ENCODE measurements around the gene PLS1. TPM values are rescaled to one million over a fixed set of nuclear protein-coding genes. Genes with fewer than 3 reads are reported as not detected.
"Not testable (repeated sequence)": the region's sequence is repeated elsewhere in the genome, so short reads cannot be mapped to it uniquely, and the experiment has no call there.

PLS1 gene
- total RNA-seq, 1 experiment from 2014 or later = 6.4 TPM

- CTCF ChIA-PET = no interaction called here
- Histone ChIP-seq H3K4me1 (ENCODE audit: insufficient read depth, low read length, poor library complexity, severe bottlenecking) (no peaks in the 10 kb centered on the region), H3K9me3 (ENCODE audit: low read depth, low read length, poor library complexity, severe bottlenecking) (no peaks in the 10 kb centered on the region), H3K27ac (ENCODE audit: low read depth, low read length, poor library complexity, severe bottlenecking) (peak within 1 kb of the TSS; percentile 84), H3K4me3 (ENCODE audit: low read depth, low read length, poor library complexity, severe bottlenecking) (peak within 1 kb of the TSS; percentile 93), H3K27me3 (replicated peaks; ENCODE audit: insufficient read depth, low read depth, low read length, poor library complexity) (no peaks in the 10 kb centered on the region), H3K36me3 (ENCODE audit: insufficient read depth, low read length, poor library complexity, severe bottlenecking) (no peaks in the 10 kb centered on the region)
- POLR2A ChIA-PET (ENCODE audit: low non-redundant PET) = interaction anchor here (0.8 kb wide), 1 partner anchor 423 kb away, joined by 18 read pairs; the partner anchor contains the start of gene U2SURP
- DNase-seq (ENCODE audit: low spot score) = peak; percentile 98
- intact Hi-C loops (cut with micrococcal nuclease; ENCODE audit: unreplicated experiment) = loop anchor here (5.0 kb wide), 1 partner anchor 424 kb away; the partner anchor contains the start of gene U2SURP
- BruUV-seq (replicated peaks) = no TSS peak
- TF ChIP-seq EZH2 (IDR thresholded peaks at IDR 0.05; ENCODE audit: borderline replicate concordance, low read depth, low read length, poor library complexity, severe bottlenecking) = no peak
- no peak for TF ChIP-seq CTCF (conservative IDR thresholded peaks at IDR 0.05; ENCODE audit: low read depth, low read length)
These were observed 17.6 kb upstream of the PLS1 start, which contains the start of gene ATR for GRCh38 chr3:142578329-142579223. Gene ATR, minus strand, starts transcription at chr3:142578733. Its CDS starts 29 bp downstream, at chr3:142578704.

- Histone ChIP-seq H3K4me1 (ENCODE audit: insufficient read depth, low read length, poor library complexity, severe bottlenecking) (no peaks in the 10 kb centered on the region), H3K36me3 (ENCODE audit: insufficient read depth, low read length, poor library complexity, severe bottlenecking) (no peaks in the 10 kb centered on the region), H3K4me3 (ENCODE audit: low read depth, low read length, poor library complexity, severe bottlenecking) (no peak overlapping the region), H3K9me3 (ENCODE audit: low read depth, low read length, poor library complexity, severe bottlenecking) (no peaks in the 10 kb centered on the region), H3K27ac (ENCODE audit: low read depth, low read length, poor library complexity, severe bottlenecking) (no peak overlapping the region), H3K27me3 (replicated peaks; ENCODE audit: insufficient read depth, low read depth, low read length, poor library complexity) (no peaks in the 10 kb centered on the region)
- CTCF ChIA-PET = no interaction called here
- TF ChIP-seq EZH2 (IDR thresholded peaks at IDR 0.05; ENCODE audit: borderline replicate concordance, low read depth, low read length, poor library complexity, severe bottlenecking) (no peak), CTCF (conservative IDR thresholded peaks at IDR 0.05; ENCODE audit: low read depth, low read length) (no peak)
- DNase-seq (ENCODE audit: low spot score) = no peak
- BruUV-seq (replicated peaks) = no TSS peak
- POLR2A ChIA-PET (ENCODE audit: low non-redundant PET) = no interaction called here
- intact Hi-C loops (cut with micrococcal nuclease; ENCODE audit: unreplicated experiment) = loop anchor here (10.0 kb wide), 2 partner anchors 105 to 1185 kb away; no protein-coding TSS in a partner anchor
These were observed 16.2 kb upstream of the PLS1 start for GRCh38 chr3:142580061-142580423.

GRCh38 chr3:142581070-142581469 lies 15.1 kb upstream of the PLS1 start:
- H3K4me1 ChIP-seq (ENCODE audit: insufficient read depth, low read length, poor library complexity, severe bottlenecking); CTCF ChIA-PET; BruUV-seq (replicated peaks); H3K9me3 ChIP-seq (ENCODE audit: low read depth, low read length, poor library complexity, severe bottlenecking); H3K4me3 ChIP-seq (ENCODE audit: low read depth, low read length, poor library complexity, severe bottlenecking); DNase-seq (ENCODE audit: low spot score); H3K36me3 ChIP-seq (ENCODE audit: insufficient read depth, low read length, poor library complexity, severe bottlenecking); POLR2A ChIA-PET (ENCODE audit: low non-redundant PET); H3K27ac ChIP-seq (ENCODE audit: low read depth, low read length, poor library complexity, severe bottlenecking); H3K27me3 ChIP-seq (replicated peaks; ENCODE audit: insufficient read depth, low read depth, low read length, poor library complexity): not testable (repeated sequence)
- intact Hi-C loops (cut with micrococcal nuclease; ENCODE audit: unreplicated experiment) = loop anchor here (10.0 kb wide), 2 partner anchors 104 to 1184 kb away; no protein-coding TSS in a partner anchor

All from A673 (cell line).